ENCODE measurements around the gene SYNDIG1L.

Gene SYNDIG1L

GRCh38 chr14:74356892-74357575 lies 69.0 kb downstream of the SYNDIG1L start:
- DNase-seq = no peak

Measured in DMS79 treated with DMSO at 0.1 percent for 48 hours (cell line).